K562 (cell line): ENCODE measurements around the gene MAP2K7. TPM values are rescaled to one million over a fixed set of nuclear protein-coding genes. Genes with fewer than 3 reads are reported as not detected.

Experiments
- CBX2 ChIP-seq: fragments of 200-600 bp; sonication (generic); IDR thresholded peaks from one replicate; pipeline ENCODE4 v1.6.1; 2012; ENCODE audit warnings: mild to moderate bottlenecking, low read length, inconsistent platforms; ENCODE audit not compliant: insufficient read depth, poor library complexity, severe bottlenecking
- CHD2 ChIP-seq: IDR thresholded peaks from 2 replicates; pipeline ENCODE4 v1.6.1; 2011; ENCODE audit warnings: low read depth, low read length
- HDAC1 ChIP-seq, 2 experiments: fragments of 450-650 bp; IDR thresholded peaks; 2 replicates each; pipeline ENCODE4 v1.6.1; 2016 to 2017; ENCODE audit warnings: inconsistent platforms in 1 of 2, mild to moderate bottlenecking in 1 of 2, moderate library complexity in 1 of 2
- L3MBTL2 ChIP-seq: fragments of 450-650 bp; IDR thresholded peaks from 2 replicates; pipeline ENCODE4 v1.6.1; 2016; ENCODE audit warnings: mild to moderate bottlenecking, moderate library complexity
- MAZ ChIP-seq, 2 experiments: fragments of 450-650 bp in 1 of 2; sonication (generic) in 1 of 2; formaldehyde crosslinking; IDR thresholded peaks in 1 of 2; conservative IDR thresholded peaks in 1 of 2; 2 replicates each; pipeline versions ENCODE4 v1.4.0 to v1.5.0; 2020; ENCODE audit warnings: mild to moderate bottlenecking in 1 of 2, missing genetic modification reagents in 1 of 2
- NBN ChIP-seq: fragments of 450-650 bp; IDR thresholded peaks from 2 replicates; pipeline ENCODE4 v1.6.1; 2016; ENCODE audit warnings: low read depth, mild to moderate bottlenecking
- NONO ChIP-seq, 2 experiments: fragments of 200-400 bp in 1 of 2; fragments of 450-650 bp in 1 of 2; formaldehyde crosslinking in 1 of 2; IDR thresholded peaks; 2 replicates each; pipeline ENCODE4 v1.6.1; 2017; ENCODE audit warnings: low read depth in 2 of 2, mild to moderate bottlenecking in 2 of 2, moderate library complexity in 2 of 2, low read length in 1 of 2
- PHF20 ChIP-seq: fragments of 450-650 bp; IDR thresholded peaks from 2 replicates; pipeline ENCODE4 v1.6.1; 2018; ENCODE audit not compliant: partially characterized antibody
- ZNF263 ChIP-seq: sonication (generic); formaldehyde crosslinking; IDR thresholded peaks from 2 replicates; pipeline ENCODE4 v1.8.0; 2022; ENCODE audit warnings: mild to moderate bottlenecking, missing genetic modification reagents, borderline replicate concordance
- ZNF764 ChIP-seq: fragments of 250-450 bp; sonication (Bioruptor Pico); IDR thresholded peaks from 2 replicates; pipeline ENCODE4 v1.4.0; 2020; ENCODE audit warnings: low read depth, mild to moderate bottlenecking, moderate library complexity
- polyA plus RNA-seq, 8 experiments: library from polyadenylated mRNA; depleted of rRNA in 4 of 8; stranded (reverse) in 5 of 8; unstranded in 3 of 8; fragments of >200 nt; fragmentation: Nextera tagmentation in 2 of 8; fragmentation: Illumina TruSeq in 1 of 8; extraction: Ambion mirVana in 2 of 8; extraction: Trizol in 1 of 8; gene quantifications; 2 replicates each; pipeline versions ENCODE4 v1.2.1 to v1.2.3, GENCODE V29; 2011 to 2014; ENCODE audit warnings: inconsistent platforms in 1 of 8, missing spikeins in 1 of 8
- total RNA-seq, 7 experiments: library from RNA; depleted of rRNA in 6 of 7; stranded (reverse); fragments of >200 nt in 6 of 7; fragmentation: Illumina TruSeq in 2 of 7; extraction: Trizol in 2 of 7; gene quantifications; 2 replicates each; pipeline versions ENCODE4 v1.2.1 to v1.2.3, GENCODE V29; 2011 to 2021; ENCODE audit warnings: low replicate concordance in 1 of 7
- TF ChIP-seq, protein P1 (sequence below): sonication (generic); formaldehyde crosslinking; IDR thresholded peaks from 2 replicates; pipeline ENCODE4 v1.8.1; 2023; ENCODE audit warnings: mild to moderate bottlenecking, missing genetic modification reagents
- TF ChIP-seq, protein P2 (sequence below), 3 experiments: IDR thresholded peaks in 2 of 3; conservative IDR thresholded peaks in 1 of 3; 2 replicates each; pipeline ENCODE4 v1.5.1; 2011 to 2012; ENCODE audit warnings: low read length in 3 of 3, mild to moderate bottlenecking in 3 of 3, control low read depth in 2 of 3, improper control_type of control experiment in 1 of 3, inconsistent platforms in 1 of 3, low read depth in 1 of 3, mixed read lengths in 1 of 3, moderate library complexity in 1 of 3; ENCODE audit not compliant: insufficient read depth in 2 of 3
- TF ChIP-seq, protein P3 (sequence below): sonication (generic); formaldehyde crosslinking; IDR thresholded peaks from 2 replicates; pipeline ENCODE4 v1.8.1; 2022; ENCODE audit warnings: missing genetic modification reagents
- TF ChIP-seq, protein P4 (sequence below): sonication (generic); formaldehyde crosslinking; IDR thresholded peaks from 2 replicates; pipeline ENCODE4 v1.9.0; 2022; ENCODE audit warnings: mild to moderate bottlenecking, missing genetic modification reagents
- TF ChIP-seq, protein P5 (sequence below): fragments of 450-650 bp; formaldehyde crosslinking; IDR thresholded peaks from 2 replicates; pipeline ENCODE4 v1.4.0; 2020; ENCODE audit warnings: mild to moderate bottlenecking

Gene MAP2K7
- total and polyA plus RNA-seq, 9 of the 15 experiments (the other 6 are each of a cell fraction or from before 2014, with no cell fraction given) = 0.51 to 45.8 (median 14.1) TPM

DNA sequence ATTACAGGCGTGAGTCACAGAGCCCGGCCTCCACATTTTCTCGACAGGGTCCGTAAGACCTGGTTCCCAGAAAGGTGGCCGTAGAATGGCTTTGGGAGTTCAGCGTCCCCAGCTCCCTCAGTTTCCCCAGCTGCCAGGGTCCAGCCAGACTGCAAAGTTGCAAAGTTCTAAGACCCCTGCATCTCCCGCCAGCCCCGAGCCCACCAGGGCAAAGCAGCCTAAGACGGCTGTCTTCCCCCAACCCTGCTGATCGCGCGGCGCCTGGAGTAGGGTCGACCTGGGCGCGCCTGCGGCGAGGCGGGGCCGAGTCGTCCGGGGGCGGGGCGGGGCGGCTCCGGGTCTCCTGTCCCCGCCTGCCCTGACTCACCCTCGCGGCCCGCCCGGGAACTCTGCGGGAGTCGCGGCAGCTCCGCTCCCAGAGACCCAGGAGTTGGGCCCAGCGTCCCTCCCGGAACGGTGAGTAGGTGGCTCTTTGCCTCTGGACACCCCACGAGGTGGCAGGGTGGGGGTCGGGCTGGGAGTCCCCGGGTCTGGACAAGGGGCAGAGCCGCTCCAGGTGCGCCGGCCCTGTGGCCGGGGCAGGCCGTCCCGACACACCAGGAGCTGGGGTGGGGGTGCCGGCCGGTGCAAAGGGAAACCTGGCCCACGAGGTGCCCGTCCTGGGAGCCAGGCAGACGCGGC is 15.4 kb upstream of the MAP2K7 start, which contains the start of gene LRRC8E (continued):
- TF ChIP-seq, protein P1, sequence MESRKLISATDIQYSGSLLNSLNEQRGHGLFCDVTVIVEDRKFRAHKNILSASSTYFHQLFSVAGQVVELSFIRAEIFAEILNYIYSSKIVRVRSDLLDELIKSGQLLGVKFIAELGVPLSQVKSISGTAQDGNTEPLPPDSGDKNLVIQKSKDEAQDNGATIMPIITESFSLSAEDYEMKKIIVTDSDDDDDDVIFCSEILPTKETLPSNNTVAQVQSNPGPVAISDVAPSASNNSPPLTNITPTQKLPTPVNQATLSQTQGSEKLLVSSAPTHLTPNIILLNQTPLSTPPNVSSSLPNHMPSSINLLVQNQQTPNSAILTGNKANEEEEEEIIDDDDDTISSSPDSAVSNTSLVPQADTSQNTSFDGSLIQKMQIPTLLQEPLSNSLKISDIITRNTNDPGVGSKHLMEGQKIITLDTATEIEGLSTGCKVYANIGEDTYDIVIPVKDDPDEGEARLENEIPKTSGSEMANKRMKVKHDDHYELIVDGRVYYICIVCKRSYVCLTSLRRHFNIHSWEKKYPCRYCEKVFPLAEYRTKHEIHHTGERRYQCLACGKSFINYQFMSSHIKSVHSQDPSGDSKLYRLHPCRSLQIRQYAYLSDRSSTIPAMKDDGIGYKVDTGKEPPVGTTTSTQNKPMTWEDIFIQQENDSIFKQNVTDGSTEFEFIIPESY = 0 out of 2 replicates have a peak, but pooled peaks have one; percentile 9
- TF ChIP-seq NBN = no peak
- TF ChIP-seq HDAC1 (IDR thresholded peaks at IDR 0.05) = peak in 1 of 2 experiments; percentile 49; a peak in 1 of 4 replicates
- 0 out of 2 replicates have a peak, but pooled peaks have one; percentile 38 for TF ChIP-seq L3MBTL2
- TF ChIP-seq CHD2 = peak; percentile 60
- peak in 1 of 2 experiments; percentile 36; a peak in 1 of 4 replicates for TF ChIP-seq NONO (IDR thresholded peaks at IDR 0.05; ENCODE audit: low read depth in 2 of 2, low read length in 1 of 2)
- TF ChIP-seq, protein P2, sequence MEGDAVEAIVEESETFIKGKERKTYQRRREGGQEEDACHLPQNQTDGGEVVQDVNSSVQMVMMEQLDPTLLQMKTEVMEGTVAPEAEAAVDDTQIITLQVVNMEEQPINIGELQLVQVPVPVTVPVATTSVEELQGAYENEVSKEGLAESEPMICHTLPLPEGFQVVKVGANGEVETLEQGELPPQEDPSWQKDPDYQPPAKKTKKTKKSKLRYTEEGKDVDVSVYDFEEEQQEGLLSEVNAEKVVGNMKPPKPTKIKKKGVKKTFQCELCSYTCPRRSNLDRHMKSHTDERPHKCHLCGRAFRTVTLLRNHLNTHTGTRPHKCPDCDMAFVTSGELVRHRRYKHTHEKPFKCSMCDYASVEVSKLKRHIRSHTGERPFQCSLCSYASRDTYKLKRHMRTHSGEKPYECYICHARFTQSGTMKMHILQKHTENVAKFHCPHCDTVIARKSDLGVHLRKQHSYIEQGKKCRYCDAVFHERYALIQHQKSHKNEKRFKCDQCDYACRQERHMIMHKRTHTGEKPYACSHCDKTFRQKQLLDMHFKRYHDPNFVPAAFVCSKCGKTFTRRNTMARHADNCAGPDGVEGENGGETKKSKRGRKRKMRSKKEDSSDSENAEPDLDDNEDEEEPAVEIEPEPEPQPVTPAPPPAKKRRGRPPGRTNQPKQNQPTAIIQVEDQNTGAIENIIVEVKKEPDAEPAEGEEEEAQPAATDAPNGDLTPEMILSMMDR (IDR thresholded peaks at IDR 0.05 in 2 of 3, conservative IDR thresholded peaks at IDR 0.05 in 1 of 3; ENCODE audit: insufficient read depth in 2 of 3, low read depth in 1 of 3, low read length in 3 of 3) = 0 out of 6 replicates have a peak, but pooled peaks of 1 of the 3 experiments have one; percentile 0
- no peak for TF ChIP-seq CBX2
- TF ChIP-seq, protein P3, sequence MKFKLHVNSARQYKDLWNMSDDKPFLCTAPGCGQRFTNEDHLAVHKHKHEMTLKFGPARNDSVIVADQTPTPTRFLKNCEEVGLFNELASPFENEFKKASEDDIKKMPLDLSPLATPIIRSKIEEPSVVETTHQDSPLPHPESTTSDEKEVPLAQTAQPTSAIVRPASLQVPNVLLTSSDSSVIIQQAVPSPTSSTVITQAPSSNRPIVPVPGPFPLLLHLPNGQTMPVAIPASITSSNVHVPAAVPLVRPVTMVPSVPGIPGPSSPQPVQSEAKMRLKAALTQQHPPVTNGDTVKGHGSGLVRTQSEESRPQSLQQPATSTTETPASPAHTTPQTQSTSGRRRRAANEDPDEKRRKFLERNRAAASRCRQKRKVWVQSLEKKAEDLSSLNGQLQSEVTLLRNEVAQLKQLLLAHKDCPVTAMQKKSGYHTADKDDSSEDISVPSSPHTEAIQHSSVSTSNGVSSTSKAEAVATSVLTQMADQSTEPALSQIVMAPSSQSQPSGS = no peak
- TF ChIP-seq PHF20 = peak; percentile 67
- TF ChIP-seq ZNF764 (CRISPR knock-in tag) = no peak
- TF ChIP-seq, protein P4, sequence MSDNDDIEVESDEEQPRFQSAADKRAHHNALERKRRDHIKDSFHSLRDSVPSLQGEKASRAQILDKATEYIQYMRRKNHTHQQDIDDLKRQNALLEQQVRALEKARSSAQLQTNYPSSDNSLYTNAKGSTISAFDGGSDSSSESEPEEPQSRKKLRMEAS (CRISPR knock-in tag) = 0 out of 2 replicates have a peak, but pooled peaks have one; percentile 25
- peak; percentile 62 to 68 for TF ChIP-seq MAZ (CRISPR knock-in tag; conservative IDR thresholded peaks at IDR 0.05 in 1 of 2, IDR thresholded peaks at IDR 0.05 in 1 of 2)
- peak; percentile 20; the same call in 1 of the 2 replicates for TF ChIP-seq ZNF263 (CRISPR knock-in tag)
- TF ChIP-seq, protein P5, sequence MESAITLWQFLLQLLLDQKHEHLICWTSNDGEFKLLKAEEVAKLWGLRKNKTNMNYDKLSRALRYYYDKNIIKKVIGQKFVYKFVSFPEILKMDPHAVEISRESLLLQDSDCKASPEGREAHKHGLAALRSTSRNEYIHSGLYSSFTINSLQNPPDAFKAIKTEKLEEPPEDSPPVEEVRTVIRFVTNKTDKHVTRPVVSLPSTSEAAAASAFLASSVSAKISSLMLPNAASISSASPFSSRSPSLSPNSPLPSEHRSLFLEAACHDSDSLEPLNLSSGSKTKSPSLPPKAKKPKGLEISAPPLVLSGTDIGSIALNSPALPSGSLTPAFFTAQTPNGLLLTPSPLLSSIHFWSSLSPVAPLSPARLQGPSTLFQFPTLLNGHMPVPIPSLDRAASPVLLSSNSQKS (CRISPR knock-in tag) = no peak
